Testis (tissue), 3 donors: ENCODE results near the gene ZBTB17. TPM values are rescaled to one million over a fixed set of nuclear protein-coding genes. Genes with fewer than 3 reads are reported as not detected.

Experiments
- DNase-seq: peaks from one replicate; pipeline ENCODE4 v3.0.0-alpha.2; 2019
- H3K27ac ChIP-seq, 2 donors: fragments of 200-600 bp; sonication (generic); one replicate each; pipeline ENCODE4 v1.5.1; 2019
- H3K27me3 ChIP-seq: fragments of 200-600 bp; sonication (generic); one replicate; pipeline ENCODE4 v1.5.1; 2019
- H3K36me3 ChIP-seq: fragments of 200-600 bp; sonication (generic); one replicate; pipeline ENCODE4 v1.5.1; 2017; ENCODE audit warnings: low read depth; ENCODE audit errors: missing control alignments
- H3K4me1 ChIP-seq: fragments of 200-600 bp; sonication (generic); one replicate; pipeline ENCODE4 v1.5.1; 2019
- H3K4me3 ChIP-seq, 2 donors: fragments of 200-600 bp; sonication (generic); one replicate each; pipeline ENCODE4 v1.5.1; 2017 to 2019
- H3K9me3 ChIP-seq: fragments of 200-600 bp; sonication (generic); one replicate; pipeline ENCODE4 v1.5.1; 2017
- POLR2A ChIP-seq: fragments of 450-650 bp; IDR thresholded peaks from one replicate; pipeline ENCODE4 v1.6.1; 2017; ENCODE audit warnings: antibody characterized with exemption, mild to moderate bottlenecking, moderate library complexity
- WGBS, 2 donors: methylation state at CpG; one replicate each; pipeline ENCODE4 v1.1.5; 2018; 5-methylcytosine and 5-hydroxymethylcytosine counted together
- intact Hi-C: fragments of 100-400 bp; cut with DNase I; formaldehyde crosslinking; loops from one replicate; pipeline ENCODE4 v1.15.1; 2023; ENCODE audit warnings: low total_unique reads
- polyA plus RNA-seq: library from polyadenylated mRNA; stranded (reverse); fragments of 350-450 nt; fragmentation: Illumina TruSeq; extraction: RNeasy Lipid Tissue Mini Kit (QIAGEN cat#74804); gene quantifications from one replicate; pipeline ENCODE4 v1.2.3, GENCODE V29; 2014; ENCODE audit warnings: low read depth, low replicate concordance; ENCODE audit not compliant: insufficient read depth
- total RNA-seq, 2 donors: library from RNA; depleted of rRNA; stranded (reverse); fragments of >200 nt; gene quantifications; one replicate each; pipeline ENCODE4 v1.2.3, GENCODE V29; 2016
- TF ChIP-seq, protein P1 (sequence below), 3 experiments: fragments of 450-650 bp in 2 of 3; fragments of 200-600 bp in 1 of 3; sonication (generic) in 1 of 3; IDR thresholded peaks; one replicate each; pipeline ENCODE4 v1.5.1; 2016 to 2019; ENCODE audit warnings: antibody characterized with exemption in 3 of 3, mild to moderate bottlenecking in 2 of 3, moderate library complexity in 1 of 3

Gene ZBTB17
- total and polyA plus RNA-seq, 3 donors from 2014 or later, result 53.6 to 65.8 (median 60.2) TPM

DNA sequence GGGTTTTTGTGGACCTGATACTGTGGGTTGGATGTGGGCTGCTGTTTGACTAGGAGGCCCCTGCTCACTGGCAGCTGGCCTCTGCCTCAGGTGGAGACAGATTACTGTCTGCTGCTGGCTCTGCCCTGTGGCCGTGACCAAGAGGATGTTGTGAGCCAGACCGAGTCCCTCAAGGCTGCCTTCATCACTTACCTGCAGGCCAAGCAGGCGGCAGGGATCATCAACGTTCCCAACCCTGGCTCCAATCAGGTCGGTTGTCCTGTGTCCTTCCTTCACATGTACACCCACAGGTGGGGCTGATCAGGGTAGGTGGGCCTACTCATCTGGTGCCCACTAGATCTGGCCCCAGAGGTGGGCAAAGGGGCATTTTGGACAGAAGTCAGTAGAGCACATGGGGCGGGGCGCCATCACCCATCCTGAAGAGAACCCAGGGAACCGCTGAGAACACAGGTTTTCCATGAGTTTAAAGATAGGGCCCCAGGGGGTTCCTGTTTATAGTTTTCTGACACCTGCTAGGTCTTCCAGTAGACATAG is 37.2 kb downstream of the ZBTB17 start:
- no peaks in the 10 kb centered on the region for H3K9me3 ChIP-seq
- no peak for DNase-seq
- WGBS, 2 donors, result 91 to 93% methylated on average over 3 to 8 of the region's 8 CpGs
- H3K4me1 ChIP-seq, result peaks cover 14% of the 10 kb centered on the region
- H3K4me3 ChIP-seq, result no peak overlapping the region
- TF ChIP-seq, protein P1, sequence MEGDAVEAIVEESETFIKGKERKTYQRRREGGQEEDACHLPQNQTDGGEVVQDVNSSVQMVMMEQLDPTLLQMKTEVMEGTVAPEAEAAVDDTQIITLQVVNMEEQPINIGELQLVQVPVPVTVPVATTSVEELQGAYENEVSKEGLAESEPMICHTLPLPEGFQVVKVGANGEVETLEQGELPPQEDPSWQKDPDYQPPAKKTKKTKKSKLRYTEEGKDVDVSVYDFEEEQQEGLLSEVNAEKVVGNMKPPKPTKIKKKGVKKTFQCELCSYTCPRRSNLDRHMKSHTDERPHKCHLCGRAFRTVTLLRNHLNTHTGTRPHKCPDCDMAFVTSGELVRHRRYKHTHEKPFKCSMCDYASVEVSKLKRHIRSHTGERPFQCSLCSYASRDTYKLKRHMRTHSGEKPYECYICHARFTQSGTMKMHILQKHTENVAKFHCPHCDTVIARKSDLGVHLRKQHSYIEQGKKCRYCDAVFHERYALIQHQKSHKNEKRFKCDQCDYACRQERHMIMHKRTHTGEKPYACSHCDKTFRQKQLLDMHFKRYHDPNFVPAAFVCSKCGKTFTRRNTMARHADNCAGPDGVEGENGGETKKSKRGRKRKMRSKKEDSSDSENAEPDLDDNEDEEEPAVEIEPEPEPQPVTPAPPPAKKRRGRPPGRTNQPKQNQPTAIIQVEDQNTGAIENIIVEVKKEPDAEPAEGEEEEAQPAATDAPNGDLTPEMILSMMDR (IDR thresholded peaks at IDR 0.05), result no peak
- TF ChIP-seq POLR2A, result no peak
- peak overlapping the region; percentile 70 to 72 for H3K27ac ChIP-seq
- no peaks in the 10 kb centered on the region for H3K27me3 ChIP-seq
- intact Hi-C loops, result no loop called here
- no peaks in the 10 kb centered on the region for H3K36me3 ChIP-seq

DNA sequence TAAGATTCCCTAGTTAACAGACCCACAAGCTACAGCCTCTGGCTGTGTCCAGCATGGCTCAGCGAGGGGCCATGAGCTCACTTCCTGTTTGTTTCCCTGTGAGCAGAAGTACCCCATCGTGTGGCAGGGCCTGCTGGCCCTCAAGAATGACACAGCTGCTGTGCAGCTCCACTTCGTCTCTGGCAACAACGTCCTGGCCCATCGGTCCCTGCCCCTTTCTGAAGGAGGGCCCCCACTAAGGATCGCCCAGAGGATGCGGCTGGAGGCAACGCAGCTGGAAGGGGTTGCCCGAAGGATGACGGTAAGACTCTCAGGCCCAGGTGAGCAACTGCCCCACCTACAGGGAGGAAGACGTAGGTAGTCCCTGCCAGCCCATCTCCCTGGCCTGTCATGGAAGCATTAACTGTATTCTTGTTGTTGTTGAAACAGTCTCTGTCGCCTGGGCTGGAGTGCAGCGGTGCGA is 38.2 kb downstream of the ZBTB17 start:
- Histone ChIP-seq H3K4me3 (no peak overlapping the region), H3K27ac (peak overlapping the region in 1 of 2 donors; percentile 72), H3K27me3 (no peaks in the 10 kb centered on the region), H3K36me3 (no peaks in the 10 kb centered on the region), H3K4me1 (peaks cover 14% of the 10 kb centered on the region), H3K9me3 (no peaks in the 10 kb centered on the region)
- intact Hi-C loops, result no loop called here
- WGBS, 2 donors, result 79 to 84% methylated on average over 12 to 14 of the region's 14 CpGs
- TF ChIP-seq POLR2A, result no peak
- TF ChIP-seq, protein P1 (IDR thresholded peaks at IDR 0.05), result no peak
- no peak for DNase-seq

DNA sequence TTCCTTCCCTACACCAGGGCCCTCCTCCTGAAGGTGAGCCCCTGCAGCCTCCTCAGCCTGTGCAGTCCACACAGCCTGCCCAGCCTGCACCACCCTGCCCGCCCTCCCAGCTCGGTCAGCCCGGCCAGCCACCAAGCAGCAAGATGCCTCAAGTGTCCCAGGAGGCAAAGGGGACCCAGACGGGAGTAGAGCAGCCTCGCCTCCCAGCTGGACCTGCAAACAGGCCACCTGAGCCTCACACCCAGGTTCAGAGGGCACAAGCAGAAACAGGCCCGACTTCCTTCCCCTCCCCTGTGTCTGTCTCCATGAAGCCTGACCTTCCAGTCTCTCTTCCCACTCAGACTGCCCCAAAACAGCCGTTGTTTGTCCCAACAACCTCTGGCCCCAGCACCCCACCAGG is 38.8 kb downstream of the ZBTB17 start:
- TF ChIP-seq, protein P1 (IDR thresholded peaks at IDR 0.05), result no peak
- no peak for TF ChIP-seq POLR2A

DNA sequence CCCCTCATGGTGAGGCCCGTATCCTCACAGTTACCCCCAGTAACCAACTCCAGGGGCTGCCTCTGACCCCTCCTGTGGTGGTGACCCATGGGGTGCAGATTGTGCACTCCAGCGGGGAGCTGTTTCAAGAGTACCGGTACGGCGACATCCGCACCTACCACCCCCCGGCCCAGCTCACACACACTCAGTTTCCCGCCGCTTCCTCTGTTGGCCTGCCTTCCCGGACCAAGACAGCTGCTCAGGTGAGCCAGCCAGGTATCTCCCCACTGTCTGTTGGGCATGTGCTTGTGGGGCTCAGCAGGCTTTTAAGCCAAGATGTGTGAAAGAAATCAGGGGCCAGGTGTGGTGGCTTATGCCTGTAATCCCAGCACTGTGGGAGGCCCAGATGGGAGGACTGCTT is 39.9 kb downstream of the ZBTB17 start:
- H3K9me3 ChIP-seq, result no peaks in the 10 kb centered on the region
- 95% methylated on average over 10 of the region's 10 CpGs; no CpG with 5 or more reads in 1 of the 2 donors for WGBS, 2 donors
- H3K4me3 ChIP-seq, result no peak overlapping the region
- peaks cover 14% of the 10 kb centered on the region for H3K4me1 ChIP-seq
- intact Hi-C loops, result no loop called here
- no peak overlapping the region for H3K27ac ChIP-seq
- no peaks in the 10 kb centered on the region for H3K27me3 ChIP-seq
- no peak for DNase-seq
- H3K36me3 ChIP-seq, result no peaks in the 10 kb centered on the region
- TF ChIP-seq POLR2A, result no peak
- TF ChIP-seq, protein P1 (IDR thresholded peaks at IDR 0.05), result no peak

More for the DNA sequence above, 38.8 kb downstream of the ZBTB17 start:
- Histone ChIP-seq H3K9me3 (no peaks in the 10 kb centered on the region), H3K4me1 (peaks cover 14% of the 10 kb centered on the region), H3K27ac (peak overlapping the region in 1 of 2 donors; percentile 72), H3K27me3 (no peaks in the 10 kb centered on the region), H3K4me3 (no peak overlapping the region), H3K36me3 (no peaks in the 10 kb centered on the region)
- 88 to 90% methylated on average over 3 to 7 of the region's 7 CpGs for WGBS, 2 donors
- DNase-seq, result no peak
- intact Hi-C loops, result no loop called here
